NCI-H748 (cell line): ENCODE results near the gene APP.

Experiments
- DNase-seq: peaks from one replicate; lab custom pipeline; 2025; ENCODE audit not compliant: unreplicated experiment; lab: John Stamatoyannopoulos, UW

Gene APP

DNA sequence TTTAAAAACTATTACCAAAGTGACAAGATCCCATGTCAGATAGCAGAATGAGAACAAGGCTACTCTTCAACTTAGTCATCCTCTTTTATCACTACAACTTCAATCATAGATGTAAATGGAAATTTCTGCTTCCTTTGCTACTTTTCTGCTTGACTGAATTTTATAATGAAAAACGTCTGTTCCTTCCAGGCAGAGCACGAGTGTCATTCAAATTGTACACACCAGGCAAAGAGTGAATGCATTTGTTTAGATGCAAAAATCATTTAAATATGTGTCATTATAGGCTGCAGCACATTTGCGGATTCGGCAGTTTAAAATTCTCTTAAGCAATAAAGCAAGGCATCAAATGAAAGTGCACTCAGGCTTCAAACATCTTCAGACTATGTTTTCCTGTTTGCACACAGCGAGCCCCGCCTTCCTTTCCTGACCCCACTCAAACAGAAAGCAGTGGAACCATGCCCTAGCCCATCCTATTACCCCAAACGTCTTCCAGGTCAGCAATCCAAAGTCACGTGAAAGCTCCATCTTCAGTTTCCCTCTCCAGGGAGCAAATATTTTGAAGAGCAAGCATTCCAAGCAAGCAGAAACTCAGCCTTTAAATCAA, 99.6 kb downstream of the APP start:
- DNase-seq, result peak; percentile 42

DNA sequence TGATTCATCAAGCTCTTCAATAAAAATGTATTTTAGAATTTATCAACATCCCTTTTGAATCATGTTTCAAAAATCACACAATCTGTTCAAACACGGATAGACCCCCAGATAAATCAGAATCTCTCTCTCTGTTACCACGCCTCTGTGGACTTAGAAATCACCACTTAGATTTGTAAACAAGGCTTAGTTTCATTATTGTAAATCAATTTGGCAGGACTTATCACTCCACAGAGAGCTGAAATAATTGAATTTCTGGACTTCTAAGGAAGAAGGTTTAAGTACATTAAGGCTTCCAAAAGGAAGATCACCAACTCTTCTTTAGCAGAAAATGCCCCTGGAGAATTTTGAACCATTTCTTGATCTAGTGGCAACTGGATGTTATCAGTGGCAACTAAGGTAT, 100.4 kb downstream of the APP start:
- peak; percentile 46 for DNase-seq

DNA sequence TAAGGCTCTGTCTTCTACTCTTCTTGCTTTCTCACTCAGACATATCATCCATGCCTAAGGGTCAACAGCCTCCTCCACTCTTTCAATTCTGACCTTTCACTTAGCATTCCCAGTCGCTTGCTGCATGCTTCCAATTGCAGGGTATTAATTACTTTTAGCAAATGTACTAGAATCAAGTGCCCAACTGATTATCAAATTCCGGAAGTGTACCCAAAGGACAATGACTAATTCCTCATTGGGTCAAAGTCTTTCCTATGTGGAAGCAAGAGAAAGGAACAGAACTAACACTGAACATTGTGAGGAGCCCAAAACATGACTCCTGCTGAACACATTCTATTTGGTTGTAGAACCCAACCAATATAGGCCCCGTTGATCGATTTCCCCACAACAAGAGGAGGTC, 101.8 kb downstream of the APP start:
- DNase-seq, result no peak

GRCh38 chr21:26067836-26068594, 102.6 kb downstream of the APP start:
- DNase-seq, result no peak

GRCh38 chr21:26064506-26064905, 106.1 kb downstream of the APP start:
- no peak for DNase-seq

GRCh38 chr21:26061437-26061836, 109.1 kb downstream of the APP start:
- DNase-seq, result no peak

DNA sequence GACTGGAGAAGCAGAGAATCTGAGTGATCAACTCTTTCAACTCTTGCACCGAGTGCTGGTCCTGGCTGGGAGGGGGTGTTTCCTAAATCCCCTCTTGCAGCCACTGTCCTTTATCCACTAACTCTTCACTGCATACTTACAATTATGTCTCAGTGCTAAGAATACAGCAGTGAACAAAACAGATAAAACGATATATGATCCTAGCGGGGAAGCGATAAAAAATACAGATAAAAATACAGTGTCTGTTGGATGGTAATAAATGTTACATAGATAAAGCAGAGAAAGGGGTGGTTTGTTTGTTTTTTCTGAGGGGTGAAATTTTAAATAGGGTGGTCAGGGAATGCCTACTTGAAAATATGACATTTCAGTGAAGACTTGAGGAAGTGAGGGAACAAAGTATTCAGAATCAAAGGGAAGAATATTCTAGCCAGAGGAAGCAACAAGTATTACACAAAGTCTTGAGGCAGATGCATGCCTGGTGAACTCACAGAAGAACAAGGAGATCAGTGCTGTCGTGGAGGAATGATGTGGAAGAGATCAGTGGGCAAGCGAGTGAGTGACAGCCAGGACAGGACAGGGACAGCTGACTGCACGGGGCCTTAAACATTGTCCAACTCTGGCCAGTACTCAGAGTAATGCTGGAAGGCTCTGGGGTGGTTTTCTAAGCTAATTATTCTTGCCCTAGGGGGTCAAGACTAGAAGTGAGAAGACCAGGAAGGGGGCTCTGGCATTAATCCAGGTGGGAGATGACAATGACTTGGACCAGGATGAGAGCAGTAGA, 110.0 kb downstream of the APP start:
- no peak for DNase-seq

DNA sequence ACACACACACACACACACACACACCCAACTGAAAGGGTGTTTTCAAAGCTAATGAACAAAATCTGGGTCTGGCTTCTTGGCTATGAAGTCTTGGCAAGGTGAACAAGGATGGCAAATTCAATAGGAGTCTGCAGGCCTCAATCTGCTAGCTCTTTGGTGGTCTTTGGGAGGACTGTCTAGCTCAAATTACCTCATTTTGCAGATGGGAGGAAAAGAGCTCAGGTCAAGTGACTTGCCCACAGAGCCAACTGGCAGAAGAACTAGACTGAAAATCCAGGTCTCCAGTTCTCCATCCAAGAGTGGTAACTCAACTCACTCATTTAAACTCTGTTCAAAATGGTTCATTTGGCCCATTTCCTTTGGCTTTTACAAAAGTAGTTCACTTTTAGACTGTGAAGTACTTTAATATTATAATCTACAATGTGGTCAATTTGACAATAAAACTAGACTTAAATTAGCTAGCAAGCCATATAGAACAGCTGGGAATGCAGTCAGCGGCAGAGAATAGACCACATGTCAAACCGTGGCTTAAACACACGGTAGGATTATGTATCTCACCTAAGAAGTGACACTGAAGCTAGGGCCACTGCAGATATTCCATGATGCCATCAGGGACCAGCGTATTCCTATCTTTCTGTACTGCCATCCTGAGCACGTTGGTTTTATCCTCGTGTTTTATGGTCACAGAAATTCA, 112.9 kb downstream of the APP start:
- no peak for DNase-seq

DNA sequence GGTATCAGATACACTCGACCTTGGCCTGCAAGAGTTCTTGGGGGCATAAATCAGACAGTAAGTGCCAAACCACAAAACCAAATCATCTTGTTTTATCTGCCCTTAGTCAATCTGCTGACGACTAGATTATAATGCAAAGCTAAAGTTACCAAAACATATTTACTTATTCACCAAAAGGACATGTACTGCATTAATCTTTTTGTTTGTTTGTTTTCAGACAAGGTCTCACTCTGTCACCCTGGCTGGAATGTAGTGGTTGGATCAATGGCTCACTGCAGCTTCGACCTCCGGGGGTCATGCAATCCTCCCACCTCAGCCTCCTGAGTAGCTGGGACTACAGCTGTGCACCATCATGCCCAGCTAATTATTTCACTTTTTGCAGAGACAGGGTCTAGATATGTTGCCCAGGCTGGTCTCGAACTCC, 114.7 kb downstream of the APP start:
- no peak for DNase-seq

GRCh38 chr21:26055010-26055409, 115.6 kb downstream of the APP start:
- DNase-seq, result no peak

DNA sequence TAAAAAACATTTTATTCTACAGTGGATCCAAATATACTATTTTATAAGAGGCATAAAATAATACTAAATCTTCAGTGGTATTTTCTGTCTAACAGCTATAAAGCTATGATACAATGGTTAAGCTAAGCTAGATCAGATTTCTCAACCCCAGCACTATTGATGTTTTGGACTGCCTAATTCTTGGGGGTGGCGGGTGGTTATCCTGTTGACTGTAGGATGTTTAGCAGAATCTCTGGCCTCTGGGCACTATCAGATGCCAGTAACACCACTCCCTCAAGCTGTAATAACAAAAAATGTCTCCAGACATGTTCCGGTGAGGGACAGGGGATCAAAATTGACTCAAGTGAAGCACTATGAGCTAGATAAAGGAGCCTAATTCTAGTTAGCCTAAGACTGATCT, 118.5 kb downstream of the APP start:
- no peak for DNase-seq

DNA sequence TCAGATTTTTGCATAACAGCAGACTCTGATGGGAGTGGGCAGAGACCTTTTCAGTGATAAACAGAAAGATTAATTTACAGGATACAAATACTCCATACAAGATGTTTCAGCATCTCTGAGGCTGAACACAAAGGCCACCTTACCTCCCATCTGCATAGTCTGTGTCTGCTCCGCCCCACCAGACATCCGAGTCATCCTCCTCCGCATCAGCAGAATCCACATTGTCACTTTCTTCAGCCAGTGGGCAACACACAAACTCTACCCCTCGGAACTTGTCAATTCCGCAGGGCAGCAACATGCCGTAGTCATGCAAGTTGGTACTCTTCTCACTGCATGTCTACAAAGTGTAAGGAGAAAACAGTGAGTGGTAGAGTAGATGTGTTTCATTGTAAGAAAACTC, 119.7 kb downstream of the APP start:
- DNase-seq, result no peak

GRCh38 chr21:26049803-26050202, 120.8 kb downstream of the APP start:
- no peak for DNase-seq

- no peak for DNase-seq
Measured at GRCh38 chr21:26047279-26047967, 123.1 kb downstream of the APP start.

DNA sequence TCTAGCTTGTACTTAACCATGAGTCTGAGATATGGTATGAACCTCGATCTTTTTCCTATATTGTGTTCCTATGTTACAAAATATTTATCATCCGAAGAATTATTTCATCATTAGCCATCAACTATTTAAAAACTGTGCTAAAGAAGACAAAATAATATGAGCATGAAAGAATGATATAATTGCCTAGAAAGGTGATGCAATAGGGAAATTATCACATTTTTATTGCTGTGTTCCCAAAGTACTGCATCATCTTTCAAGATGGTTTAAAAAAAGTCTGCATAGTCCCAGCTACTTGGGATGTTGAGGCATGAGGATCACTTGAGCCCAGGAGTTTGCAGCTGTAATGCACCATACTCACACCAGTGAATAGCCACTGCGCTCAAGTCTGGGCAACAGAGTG, 126.7 kb downstream of the APP start:
- DNase-seq, result no peak

- DNase-seq, result no peak
Measured at GRCh38 chr21:26042181-26042876, 128.2 kb downstream of the APP start.

DNA sequence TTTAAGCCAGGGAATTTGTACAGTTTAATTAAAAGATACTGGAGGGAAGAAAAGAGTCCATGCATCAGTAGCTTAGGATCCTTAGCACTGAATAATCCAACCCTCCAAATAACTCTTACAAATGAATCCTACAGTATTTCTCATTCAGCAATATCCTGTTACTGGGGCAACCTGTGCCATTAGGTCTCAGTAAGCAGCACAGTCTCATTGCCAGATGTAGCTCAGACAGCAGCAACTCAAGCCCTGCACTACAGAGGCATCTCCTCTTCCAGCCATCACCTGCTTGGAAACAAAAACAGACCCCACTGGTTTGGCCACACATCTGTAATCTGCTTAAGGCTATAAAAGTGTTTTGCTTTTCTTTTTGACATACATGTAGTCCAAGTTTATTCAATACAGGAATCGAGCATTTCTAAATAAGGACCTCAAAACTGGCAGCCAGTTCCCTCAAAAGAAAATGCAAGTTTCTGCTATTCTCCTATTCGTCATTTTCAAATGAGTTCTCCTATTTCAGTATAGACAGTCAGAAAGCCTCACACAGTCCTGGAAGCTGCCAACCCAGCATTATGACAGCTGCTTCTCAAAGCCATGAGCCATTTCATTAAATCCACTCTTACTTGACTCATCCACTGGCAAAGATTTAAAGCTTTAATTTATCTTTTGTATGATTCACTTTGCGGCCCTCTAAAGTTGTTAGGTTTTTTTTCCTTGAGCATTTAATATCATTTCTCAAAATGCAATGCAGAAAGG, 129.0 kb downstream of the APP start:
- DNase-seq, result peak; percentile 13

DNA sequence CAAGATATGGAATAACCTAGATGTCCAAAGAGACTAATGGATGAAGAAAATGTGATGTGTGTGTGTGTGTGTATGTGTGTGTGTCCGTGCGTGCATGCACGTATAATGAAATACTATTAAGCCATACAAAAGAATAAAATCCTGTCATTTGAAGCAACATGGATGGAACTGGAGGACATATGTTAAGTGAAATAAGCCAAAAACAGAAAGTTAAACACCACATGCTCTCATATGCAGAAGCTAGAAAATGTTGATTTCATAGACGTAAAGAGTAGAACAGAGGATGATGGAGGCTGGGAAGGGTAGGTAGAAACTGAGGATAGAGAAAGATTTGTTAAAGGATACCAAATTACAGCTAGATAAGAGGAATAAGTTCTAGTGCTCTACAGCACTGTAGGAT, 133.7 kb downstream of the APP start:
- DNase-seq, result no peak

DNA sequence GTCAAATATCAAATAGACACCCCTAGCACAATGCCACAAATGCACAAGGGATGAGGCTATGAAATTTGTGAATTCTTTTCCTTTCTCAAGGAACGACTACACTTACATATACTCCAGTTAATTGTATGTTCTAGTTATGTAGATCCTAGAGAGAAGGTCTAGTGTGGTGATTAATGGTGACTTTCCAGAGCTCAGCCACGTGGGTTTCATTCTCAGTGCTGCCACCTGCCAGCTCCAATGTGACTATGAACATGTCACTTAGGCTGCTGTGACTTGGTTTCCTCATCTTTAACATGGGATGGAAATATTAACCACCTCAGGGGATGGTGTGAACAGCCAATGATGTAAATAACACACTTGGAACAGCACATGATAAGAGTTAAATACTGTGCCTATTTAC, 138.3 kb downstream of the APP start:
- no peak for DNase-seq

DNA sequence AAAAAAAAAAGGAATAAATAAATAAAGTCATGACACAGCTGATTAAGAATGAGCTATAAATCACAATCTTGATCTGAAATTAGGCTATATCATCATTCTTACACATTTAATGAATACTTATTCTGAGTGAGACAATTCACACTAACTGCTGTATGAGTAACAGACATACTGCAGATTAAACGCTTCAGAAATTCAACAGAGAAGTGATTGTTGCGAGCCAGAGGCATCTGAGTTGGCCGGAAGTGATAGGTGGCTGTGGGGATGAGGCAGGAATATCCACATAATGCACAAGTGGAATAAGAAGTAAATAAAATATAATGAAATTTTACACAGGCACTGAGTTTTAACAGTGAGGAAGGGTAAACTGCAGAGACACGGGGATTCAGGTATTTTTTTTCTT, 142.4 kb downstream of the APP start:
- no peak for DNase-seq
